ENCODE measurements around the gene RIN3.
A peak's percentile ranks its signal among the peaks of the same experiment; 100 is the strongest.

RIN3 gene

GRCh38 chr14:92486881-92487280 is 26.7 kb upstream of the RIN3 start:
- no peak for DNase-seq

GRCh38 chr14:92487513-92488133 is 26.0 kb upstream of the RIN3 start:
- peak; percentile 15 for DNase-seq

DNA sequence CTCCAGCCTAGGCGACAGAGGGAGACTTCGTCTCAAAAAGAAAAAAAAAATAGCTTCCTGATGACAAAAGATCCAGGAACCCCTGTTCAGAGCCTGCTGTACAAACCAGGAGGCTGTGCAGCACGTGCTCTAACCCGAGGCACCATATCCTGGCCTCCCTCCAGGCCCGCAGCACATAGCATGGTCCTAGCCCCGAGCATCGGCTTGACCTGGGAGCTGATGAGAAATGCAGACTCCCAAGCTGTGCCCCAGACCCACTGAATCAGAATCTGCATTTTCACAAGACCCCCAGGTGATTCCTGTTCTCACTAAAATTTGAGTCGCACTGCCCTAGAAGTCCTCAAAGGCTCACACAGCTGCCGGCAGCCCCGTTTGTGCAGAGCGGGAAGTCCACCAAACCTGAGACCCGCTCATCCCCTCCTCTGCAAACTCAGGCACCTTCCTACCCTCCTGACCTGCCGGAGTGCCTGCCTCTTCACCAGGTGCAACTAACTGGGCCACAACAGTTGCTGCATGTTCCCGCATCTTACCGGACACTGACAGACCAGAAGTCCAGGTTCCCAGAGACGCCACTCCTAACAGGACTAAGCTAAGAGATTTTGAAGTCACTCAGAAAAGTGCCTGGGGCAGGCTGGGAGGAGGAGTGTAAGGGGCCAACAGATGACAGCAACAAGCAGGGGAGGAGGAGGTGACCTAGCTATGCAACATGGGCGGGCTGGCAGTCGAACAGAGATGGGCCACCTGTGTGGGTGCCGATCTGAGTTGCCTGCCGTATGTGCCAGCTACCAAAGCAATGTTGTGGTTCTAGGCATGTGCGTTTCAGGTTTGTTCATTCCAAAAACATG is 24.0 kb upstream of the RIN3 start:
- peak; percentile 18 for DNase-seq

- peak; percentile 30 for DNase-seq
Measured at GRCh38 chr14:92490239-92490959, 23.2 kb upstream of the RIN3 start.

DNA sequence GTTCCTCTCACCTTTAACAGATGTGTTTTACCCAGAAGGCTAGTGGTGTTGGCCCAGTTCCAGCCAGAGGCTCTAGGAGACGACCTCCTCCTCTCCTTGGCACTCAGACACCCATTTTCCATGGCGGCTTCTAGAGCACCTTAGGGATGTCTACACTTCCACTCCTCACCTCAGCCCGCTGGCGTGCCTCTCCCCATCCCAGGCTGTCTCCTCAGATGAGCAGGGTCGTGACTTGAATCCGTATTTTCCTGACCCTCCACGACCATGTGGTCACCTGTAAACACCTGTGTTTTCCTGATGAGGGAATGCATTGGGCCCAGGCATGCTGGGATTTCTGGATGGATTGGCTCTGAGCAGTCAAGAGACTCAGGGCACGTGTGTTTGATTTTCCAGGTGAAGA is 21.8 kb upstream of the RIN3 start:
- peak; percentile 26 for DNase-seq

DNA sequence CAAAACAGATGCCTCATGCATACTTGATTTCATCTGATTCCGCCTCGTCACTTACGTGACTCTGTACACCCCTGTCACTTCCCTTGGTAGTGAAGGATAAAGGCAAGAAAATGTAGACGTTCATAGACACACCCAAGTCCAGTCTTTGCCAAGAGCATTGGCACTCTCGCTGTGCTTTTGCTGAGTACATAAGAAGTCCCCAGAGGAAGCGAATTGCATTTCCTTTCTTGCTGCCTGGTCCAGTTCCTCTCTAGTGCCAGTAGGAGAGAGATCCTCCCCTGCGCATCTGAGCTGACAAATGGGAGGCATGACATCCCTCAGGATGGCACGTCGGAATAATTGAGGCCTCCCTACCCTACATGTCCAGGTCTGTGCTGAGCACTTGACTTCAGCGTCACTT is 21.3 kb upstream of the RIN3 start:
- DNase-seq = peak; percentile 26

GRCh38 chr14:92493024-92493423 is 20.6 kb upstream of the RIN3 start:
- peak; percentile 43 for DNase-seq

DNA sequence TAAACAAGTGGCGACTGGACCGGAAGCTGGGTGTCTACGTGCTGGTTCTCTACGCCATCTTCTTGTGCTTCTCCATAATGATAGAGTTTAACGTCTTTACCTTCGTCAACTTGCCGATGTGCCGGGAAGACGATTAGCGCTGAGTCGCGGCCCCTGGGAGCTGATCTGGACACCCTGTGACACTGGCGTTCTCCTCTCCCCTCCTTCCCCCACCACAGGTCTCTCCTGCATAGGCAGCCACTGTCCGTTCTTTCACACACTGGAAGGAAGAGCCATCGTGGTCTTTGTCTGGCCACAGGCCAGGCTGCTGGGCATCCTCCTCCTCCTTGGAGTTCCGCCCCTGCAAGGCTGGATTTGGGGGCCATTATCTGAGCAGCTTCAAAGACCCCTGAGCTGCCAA is 20.1 kb upstream of the RIN3 start:
- peak; percentile 28 for DNase-seq

GRCh38 chr14:92494512-92494911 is 19.1 kb upstream of the RIN3 start:
- DNase-seq = no peak

DNA sequence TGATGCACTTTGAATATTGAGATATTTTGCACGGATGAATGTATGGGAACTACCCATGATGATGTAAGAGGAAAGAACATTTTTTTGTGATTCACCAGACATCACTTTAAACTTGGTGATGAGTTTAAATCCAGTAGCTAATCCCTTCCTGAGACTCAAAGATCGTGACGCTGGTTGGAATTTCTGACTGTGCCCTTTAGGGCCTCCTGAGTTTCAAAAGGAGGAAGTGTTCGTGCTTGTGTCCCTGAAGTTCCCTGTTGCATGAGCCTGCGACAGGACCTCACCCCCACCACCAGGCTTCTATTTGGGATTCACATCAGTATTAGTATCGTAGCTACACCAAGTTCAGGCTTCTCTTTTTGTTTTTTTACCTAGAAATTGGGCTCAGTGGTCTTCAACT is 18.6 kb upstream of the RIN3 start:
- peak; percentile 8 for DNase-seq

GRCh38 chr14:92496191-92496857 is 17.3 kb upstream of the RIN3 start:
- peak; percentile 35 for DNase-seq

DNA sequence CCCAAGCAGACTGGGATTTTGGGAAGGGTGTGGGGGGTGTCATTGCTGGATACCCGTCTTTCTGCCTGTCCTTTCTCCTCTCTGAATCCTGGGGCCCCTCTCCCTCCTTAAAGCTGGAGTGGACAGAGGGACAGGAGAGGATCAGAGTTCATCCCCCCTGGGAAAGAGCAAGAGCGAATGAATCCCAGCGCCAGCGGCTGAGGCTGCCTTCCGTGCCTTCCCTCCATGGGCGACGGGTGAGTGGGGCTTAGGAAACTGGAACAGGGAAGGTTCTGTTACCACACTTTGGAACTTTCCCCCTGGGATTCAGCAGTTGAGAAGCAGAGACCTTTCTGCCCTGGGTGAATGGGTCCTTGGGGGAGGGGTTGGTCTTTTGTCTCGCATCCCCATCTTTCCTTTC is 16.2 kb upstream of the RIN3 start:
- DNase-seq = peak; percentile 25

DNA sequence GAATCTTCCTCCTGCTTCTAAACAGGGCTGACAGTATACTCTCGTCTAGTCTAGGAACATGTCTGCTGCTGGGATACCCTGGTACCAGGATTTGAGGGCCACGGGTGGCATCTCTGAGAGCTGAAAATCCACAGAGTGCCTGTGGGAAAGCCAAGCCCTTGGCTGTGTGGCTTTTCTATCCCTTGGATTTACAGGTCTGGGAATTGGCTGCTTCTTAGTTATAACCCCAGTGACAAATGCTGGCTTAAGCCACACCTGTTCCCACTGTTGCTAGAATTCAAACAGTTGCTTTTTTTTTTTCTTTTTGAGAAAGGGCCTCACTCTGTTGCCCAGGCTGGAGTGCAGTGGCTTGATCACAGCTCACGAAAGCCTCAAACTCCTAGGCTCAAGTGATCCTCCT is 14.3 kb upstream of the RIN3 start:
- DNase-seq = peak; percentile 12

- DNase-seq = peak; percentile 22
Measured at GRCh38 chr14:92500491-92500941, 13.1 kb upstream of the RIN3 start.

DNA sequence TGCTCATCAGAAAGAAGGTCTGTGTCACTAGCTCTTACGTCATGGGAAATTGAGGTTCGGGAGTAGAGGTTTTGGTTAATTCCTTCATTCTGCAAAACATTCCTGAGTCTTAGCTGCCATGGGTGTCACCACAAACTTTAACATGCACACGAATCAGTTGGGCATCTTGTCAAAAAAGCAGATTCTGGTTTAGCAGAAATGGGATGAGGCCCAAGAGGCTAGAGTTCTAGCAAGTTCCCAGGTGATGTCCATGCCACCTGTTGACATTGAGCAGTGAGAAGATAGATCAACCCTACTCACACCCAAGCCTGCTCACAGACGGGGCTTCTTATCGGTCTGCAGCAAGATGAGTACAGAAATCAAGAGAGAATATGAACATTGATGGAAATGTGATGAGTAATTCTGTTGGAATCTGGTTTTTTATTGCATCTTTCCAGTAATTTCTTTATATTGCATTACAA is 11.7 kb upstream of the RIN3 start:
- no peak for DNase-seq

- DNase-seq = no peak
Measured at GRCh38 chr14:92502541-92503286, 10.9 kb upstream of the RIN3 start.

GRCh38 chr14:92503756-92504491 is 9.7 kb upstream of the RIN3 start:
- no peak for DNase-seq

DNA sequence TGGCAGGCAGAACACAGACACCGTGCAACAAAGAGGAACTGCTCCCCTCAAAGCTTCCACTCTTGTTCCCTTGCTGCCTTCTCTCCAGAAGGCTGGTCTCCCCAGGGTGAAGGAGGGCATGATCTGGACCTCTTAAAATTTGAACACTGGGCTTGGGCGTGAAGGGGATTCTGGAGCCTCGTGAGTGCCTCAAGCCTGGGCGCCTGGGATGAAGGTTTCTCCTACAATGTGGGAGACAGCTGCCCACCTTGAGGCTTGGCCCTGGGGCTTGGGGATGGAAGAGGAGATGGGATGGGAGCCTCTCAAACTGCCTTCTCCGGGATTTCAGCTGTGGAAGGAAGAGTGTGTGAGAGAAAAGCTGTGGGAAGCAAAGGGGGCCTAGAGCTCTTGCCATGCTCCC is 7.8 kb upstream of the RIN3 start:
- DNase-seq = no peak

DNA sequence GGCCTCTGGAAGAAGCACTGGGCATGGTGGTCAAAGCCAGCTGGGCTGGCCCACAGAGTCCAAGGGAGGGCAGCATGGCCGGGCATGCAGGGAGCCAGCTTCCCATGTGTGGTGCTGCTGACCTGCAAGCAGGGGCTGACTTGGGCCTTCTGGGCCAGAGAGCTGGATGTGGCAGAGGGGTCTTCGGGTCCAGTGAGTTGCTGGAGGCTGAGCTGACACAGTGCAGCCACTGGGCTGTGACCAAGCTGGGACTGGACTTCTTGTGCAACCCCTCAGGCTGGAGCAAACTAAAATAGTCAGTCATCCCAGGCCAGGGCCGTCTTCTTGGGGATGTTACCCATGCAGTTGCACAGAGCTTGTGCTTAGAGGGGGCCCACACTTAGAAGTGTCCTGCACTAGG is 7.3 kb upstream of the RIN3 start:
- DNase-seq = no peak

DNA sequence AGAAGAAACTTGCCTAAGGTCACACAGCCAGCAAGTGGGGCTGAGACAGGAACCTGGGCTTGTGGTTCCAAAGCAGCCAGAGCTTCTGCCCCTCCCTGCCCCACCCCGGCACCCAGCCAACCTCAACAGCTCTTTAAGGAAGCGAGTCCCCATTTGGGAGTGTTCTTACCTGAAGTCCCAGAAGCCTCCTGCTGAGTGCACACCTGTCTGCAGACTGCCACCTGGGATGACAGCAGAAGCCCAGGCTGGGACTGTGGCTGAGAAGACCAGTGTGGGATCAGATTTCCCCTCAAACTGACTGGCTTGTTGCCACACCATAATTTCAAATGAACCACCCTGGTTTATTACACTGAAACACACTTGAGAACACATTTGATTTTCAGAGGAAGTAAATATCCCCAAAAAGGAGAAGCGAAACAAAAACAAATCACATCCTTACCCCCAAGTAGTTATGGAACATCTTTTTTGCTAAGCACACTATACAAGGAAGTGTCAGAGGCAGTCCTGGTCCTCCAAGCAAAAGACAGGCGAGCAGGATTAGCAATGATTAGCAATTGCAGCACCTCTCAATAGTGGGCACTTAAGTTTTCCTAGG is 6.3 kb upstream of the RIN3 start:
- DNase-seq = no peak

DNA sequence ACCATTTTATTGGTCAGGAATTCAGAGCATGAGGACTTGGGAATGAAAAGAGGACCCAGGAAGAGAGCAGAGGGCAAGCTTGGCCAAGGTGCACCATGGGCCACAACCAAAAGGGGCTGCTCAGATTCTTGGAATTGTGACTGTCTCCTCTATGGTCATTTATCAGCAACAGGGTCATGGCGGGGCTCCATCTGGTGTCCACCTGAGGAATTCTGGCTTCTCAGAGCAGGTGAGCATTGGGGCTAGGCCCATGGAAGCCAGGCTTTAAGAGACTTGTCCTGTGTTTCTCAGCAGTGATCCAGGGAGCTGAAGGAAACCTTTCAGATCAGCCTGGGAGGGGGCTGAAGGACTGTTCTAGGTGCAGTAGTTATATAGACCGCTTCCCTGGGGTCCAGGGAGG is 2.6 kb upstream of the RIN3 start:
- no peak for DNase-seq

Measured in activated CD8-positive, alpha-beta memory T cell treated with anti-CD3 and anti-CD28 coated beads, Interleukin-2, amount 50 U/mL, for 48 hours (primary cell).